ENCODE measurements around the gene PMPCB.

The PMPCB gene

DNA sequence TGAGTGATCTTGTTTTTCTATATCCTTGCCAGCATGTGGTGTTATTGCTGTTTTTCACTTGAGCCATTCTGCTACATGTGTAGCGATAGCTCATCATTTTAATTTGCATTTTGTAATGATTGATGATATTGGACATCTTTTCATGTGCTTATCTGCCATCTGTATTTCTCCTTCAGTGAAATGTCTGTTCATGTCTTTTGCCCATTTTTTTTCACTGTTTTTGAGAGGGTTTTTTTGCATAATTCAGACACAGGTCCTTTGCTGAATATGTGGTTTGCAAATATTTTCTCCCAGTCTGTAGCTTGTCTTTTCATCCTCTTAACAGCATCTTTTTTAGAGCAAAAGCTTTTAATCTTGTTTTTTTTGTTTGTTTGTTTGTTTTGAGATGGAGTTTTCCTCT, 3.7 kb upstream of the PMPCB start:
- no peak overlapping the region for H3K27ac Mint-ChIP-seq (ENCODE audit: low read depth)
- peaks cover 29% of the 10 kb centered on the region for H3K27me3 Mint-ChIP-seq
- no peaks in the 10 kb centered on the region for H3K9me3 Mint-ChIP-seq
- ATAC-seq (replicated peaks; ENCODE audit: extremely low read depth, poor library complexity, severe bottlenecking) = no peak
- no peak for DNase-seq (ENCODE audit: low spot score in 2 of 2)
- H3K4me3 Mint-ChIP-seq = no peak overlapping the region
- H3K4me1 Mint-ChIP-seq = peaks cover 27% of the 10 kb centered on the region
- peaks cover 2% of the 10 kb centered on the region for H3K36me3 Mint-ChIP-seq (ENCODE audit: insufficient read depth)

DNA sequence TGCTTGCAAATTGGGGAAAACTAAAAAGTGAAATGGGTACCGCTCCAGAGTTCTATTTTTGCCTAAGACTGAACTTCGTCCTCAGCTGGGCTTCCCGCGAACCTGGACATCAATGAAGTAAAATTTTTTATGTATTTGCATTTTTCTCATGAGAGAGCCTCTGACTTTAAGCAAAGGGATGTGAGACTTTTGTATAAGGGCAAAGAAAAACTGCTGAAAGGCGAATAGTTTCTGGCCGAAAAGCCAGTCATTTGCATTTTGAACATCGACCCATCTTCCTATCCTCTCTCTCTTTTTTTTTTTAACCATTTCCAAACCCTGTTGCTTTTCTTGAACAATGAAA, 573 bp downstream of the PMPCB start:
- no peak for ATAC-seq (replicated peaks; ENCODE audit: extremely low read depth, poor library complexity, severe bottlenecking)
- peaks cover 6% of the 10 kb centered on the region for H3K27me3 Mint-ChIP-seq

DNA sequence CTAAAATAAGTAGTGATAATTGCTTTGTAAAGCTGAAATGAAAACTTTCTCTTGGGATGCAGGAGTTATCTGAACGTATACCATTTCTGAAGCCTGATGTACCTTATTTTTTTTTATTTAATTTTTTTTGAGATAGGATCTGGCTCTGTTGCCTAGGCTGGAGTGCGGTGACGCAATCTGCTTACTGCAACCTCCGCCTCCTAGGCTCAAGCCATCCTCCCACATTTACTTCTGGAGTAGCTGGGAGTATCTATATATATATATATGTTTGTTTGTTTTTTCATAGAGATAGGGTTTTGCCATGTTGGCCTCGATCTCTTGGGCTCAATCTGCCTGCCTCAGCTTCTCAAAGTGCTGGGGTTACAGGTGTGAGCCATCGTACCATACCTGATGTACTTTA, 2.4 kb downstream of the PMPCB start:
- H3K4me1 Mint-ChIP-seq = peaks cover 36% of the 10 kb centered on the region
- H3K9me3 Mint-ChIP-seq = no peaks in the 10 kb centered on the region
- DNase-seq (ENCODE audit: low spot score in 2 of 2) (no peak), ATAC-seq (replicated peaks; ENCODE audit: extremely low read depth, poor library complexity, severe bottlenecking) (no peak)
- H3K36me3 Mint-ChIP-seq (ENCODE audit: insufficient read depth) = peaks cover 52% of the 10 kb centered on the region
- H3K27ac Mint-ChIP-seq (ENCODE audit: low read depth) = no peak overlapping the region
- no peak overlapping the region for H3K4me3 Mint-ChIP-seq
- H3K27me3 Mint-ChIP-seq = no peaks in the 10 kb centered on the region

More for the DNA sequence above, 573 bp downstream of the PMPCB start:
- H3K9me3 Mint-ChIP-seq = no peaks in the 10 kb centered on the region
- peak overlapping the region; percentile 85 for H3K4me3 Mint-ChIP-seq
- no peak for DNase-seq (ENCODE audit: low spot score in 2 of 2)
- peaks cover 36% of the 10 kb centered on the region for H3K36me3 Mint-ChIP-seq (ENCODE audit: insufficient read depth)
- H3K27ac Mint-ChIP-seq (ENCODE audit: low read depth) = peak overlapping the region; percentile 92
- H3K4me1 Mint-ChIP-seq = peaks cover 35% of the 10 kb centered on the region

DNA sequence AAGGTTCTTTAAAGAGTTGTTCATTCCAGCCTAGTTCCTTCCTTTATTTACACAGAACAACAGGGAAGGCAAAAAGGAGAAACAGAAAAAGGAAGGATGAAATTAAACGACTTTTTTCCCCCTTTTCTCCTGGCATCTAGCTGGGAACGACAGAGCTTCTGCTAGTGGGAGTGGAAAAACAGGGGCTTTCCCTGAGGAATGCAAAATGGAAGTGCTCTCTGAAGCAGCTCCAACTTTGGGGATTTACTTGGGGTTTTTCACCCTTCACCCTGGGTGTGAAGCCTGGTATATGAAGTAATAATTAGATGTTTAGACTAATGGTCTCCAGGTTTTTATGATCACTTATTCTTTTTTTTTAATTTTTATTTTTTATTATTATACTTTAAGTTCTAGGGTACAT, 4.2 kb downstream of the PMPCB start:
- DNase-seq (ENCODE audit: low spot score in 2 of 2) (no peak), ATAC-seq (replicated peaks; ENCODE audit: extremely low read depth, poor library complexity, severe bottlenecking) (no peak)
- Mint-ChIP-seq H3K27me3 (no peaks in the 10 kb centered on the region), H3K27ac (ENCODE audit: low read depth) (no peak overlapping the region), H3K36me3 (ENCODE audit: insufficient read depth) (peaks cover 66% of the 10 kb centered on the region), H3K4me1 (peaks cover 31% of the 10 kb centered on the region), H3K9me3 (no peaks in the 10 kb centered on the region), H3K4me3 (no peak overlapping the region)

DNA sequence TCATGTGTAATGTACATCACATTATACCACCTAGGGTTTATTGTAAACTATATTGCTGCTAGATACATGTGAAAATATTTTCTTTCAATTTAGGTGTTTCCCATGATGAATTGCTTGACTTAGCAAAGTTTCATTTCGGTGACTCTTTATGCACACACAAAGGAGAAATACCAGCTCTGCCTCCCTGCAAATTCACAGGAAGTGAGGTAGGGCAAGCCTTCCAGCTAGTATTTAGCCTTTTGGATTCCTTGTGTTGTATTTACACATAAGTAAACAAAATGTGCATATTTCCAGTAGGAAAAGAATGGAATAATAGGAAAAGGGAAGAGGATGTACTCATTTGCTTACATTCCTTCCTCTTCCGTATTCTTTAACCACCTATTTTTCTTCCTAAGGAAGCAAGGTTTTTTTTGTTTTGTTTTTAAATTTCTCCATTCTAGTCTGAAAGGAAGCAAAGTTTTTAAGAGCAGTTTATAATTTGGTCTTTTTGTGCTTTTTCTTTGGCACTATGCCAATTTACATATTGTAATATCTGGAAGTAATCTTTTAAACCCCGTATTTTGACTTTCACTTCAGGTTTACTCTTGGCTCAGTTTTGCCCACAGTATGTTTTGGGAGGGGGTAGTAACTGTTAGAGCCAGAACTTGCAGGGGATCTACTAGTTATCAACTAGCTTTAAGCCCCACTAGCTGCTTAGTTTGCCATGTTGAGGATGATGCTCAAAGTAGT, 10.4 kb downstream of the PMPCB start:
- Mint-ChIP-seq H3K4me1 (peaks cover 6% of the 10 kb centered on the region), H3K36me3 (ENCODE audit: insufficient read depth) (peaks cover 85% of the 10 kb centered on the region), H3K4me3 (no peak overlapping the region), H3K27ac (ENCODE audit: low read depth) (peak overlapping the region; percentile 44), H3K27me3 (no peaks in the 10 kb centered on the region), H3K9me3 (no peaks in the 10 kb centered on the region)
- no peak for ATAC-seq (replicated peaks; ENCODE audit: extremely low read depth, poor library complexity, severe bottlenecking)
- DNase-seq (ENCODE audit: low spot score in 2 of 2) = no peak

DNA sequence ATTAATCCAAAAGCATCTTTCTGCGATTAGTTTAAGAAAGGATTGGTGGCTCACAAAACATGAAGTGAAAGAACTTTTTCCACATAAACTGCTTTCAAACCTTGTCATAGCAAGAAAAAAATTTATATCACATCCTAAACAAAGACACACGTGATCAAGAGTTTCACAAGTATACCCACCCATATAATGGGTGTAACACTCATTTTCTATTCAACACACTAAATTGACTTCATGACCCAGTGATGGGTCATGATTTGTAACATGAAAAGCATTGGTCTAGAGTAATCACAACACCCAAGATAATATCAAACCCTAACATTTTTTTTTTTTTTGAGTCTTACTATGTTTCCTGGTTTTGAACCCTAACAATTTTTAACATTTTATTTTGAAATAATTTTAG, 17.6 kb downstream of the PMPCB start:
- Mint-ChIP-seq H3K9me3 (no peaks in the 10 kb centered on the region), H3K4me1 (peaks cover 8% of the 10 kb centered on the region), H3K4me3 (no peak overlapping the region), H3K27me3 (no peaks in the 10 kb centered on the region), H3K36me3 (ENCODE audit: insufficient read depth) (peaks cover 80% of the 10 kb centered on the region), H3K27ac (ENCODE audit: low read depth) (no peak overlapping the region)
- ATAC-seq (replicated peaks; ENCODE audit: extremely low read depth, poor library complexity, severe bottlenecking) = no peak
- no peak for DNase-seq (ENCODE audit: low spot score in 2 of 2)

- Mint-ChIP-seq H3K27ac (ENCODE audit: low read depth) (no peak overlapping the region), H3K9me3 (no peaks in the 10 kb centered on the region), H3K36me3 (ENCODE audit: insufficient read depth) (peaks cover 79% of the 10 kb centered on the region), H3K4me1 (peaks cover 8% of the 10 kb centered on the region), H3K27me3 (no peaks in the 10 kb centered on the region), H3K4me3 (no peak overlapping the region)
- no peak for ATAC-seq (replicated peaks; ENCODE audit: extremely low read depth, poor library complexity, severe bottlenecking)
- no peak for DNase-seq (ENCODE audit: low spot score in 2 of 2)
These were observed 19.2 kb downstream of the PMPCB start for GRCh38 chr7:103316380-103316941.

DNA sequence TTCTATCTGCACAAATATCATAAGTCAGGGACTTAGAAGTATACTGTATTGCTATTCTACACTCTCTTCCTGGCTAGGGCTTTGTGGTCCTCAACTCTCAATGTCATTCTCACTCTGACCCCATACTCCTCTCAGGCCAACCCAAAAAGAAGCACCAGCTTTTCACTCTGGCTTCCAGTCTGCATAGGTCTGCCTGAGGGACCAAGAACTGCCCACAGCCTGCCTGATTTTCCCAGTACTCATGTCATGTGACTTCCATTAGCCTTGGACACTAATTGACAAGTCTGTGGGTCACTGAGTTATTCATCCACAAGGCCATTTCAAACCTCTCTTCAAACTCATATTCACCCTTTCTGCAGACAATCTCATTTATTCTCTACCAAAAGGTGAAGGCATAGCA, 19.8 kb downstream of the PMPCB start:
- Mint-ChIP-seq H3K4me1 (peaks cover 8% of the 10 kb centered on the region), H3K4me3 (no peak overlapping the region), H3K27ac (ENCODE audit: low read depth) (no peak overlapping the region), H3K27me3 (no peaks in the 10 kb centered on the region), H3K9me3 (no peaks in the 10 kb centered on the region), H3K36me3 (ENCODE audit: insufficient read depth) (peaks cover 79% of the 10 kb centered on the region)
- DNase-seq (ENCODE audit: low spot score in 2 of 2) (no peak), ATAC-seq (replicated peaks; ENCODE audit: extremely low read depth, poor library complexity, severe bottlenecking) (no peak)

DNA sequence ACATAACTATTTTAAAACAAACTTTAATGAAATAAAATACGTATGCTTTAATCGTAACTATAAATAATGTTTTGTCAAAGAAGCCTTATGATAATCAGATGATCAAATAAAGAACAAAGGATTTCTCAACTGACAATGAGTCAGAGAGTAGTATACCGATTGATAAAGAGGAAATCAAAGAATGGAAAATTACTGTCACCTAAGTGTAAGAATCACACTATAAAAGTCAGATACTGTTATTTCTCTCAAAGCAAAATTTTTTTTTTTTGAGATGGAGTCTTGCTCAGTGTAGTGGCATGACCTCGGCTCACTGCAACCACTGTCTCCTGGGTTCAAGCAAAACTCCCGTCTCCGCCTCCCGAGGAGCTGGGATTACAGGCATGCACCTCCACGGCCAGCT, 28.5 kb downstream of the PMPCB start:
- Mint-ChIP-seq H3K27ac (ENCODE audit: low read depth) (peak overlapping the region; percentile 32), H3K4me1 (no peaks in the 10 kb centered on the region), H3K36me3 (ENCODE audit: insufficient read depth) (peaks cover 50% of the 10 kb centered on the region), H3K27me3 (no peaks in the 10 kb centered on the region), H3K9me3 (no peaks in the 10 kb centered on the region), H3K4me3 (no peak overlapping the region)
- DNase-seq (ENCODE audit: low spot score in 2 of 2) = no peak
- no peak for ATAC-seq (replicated peaks; ENCODE audit: extremely low read depth, poor library complexity, severe bottlenecking)

DNA sequence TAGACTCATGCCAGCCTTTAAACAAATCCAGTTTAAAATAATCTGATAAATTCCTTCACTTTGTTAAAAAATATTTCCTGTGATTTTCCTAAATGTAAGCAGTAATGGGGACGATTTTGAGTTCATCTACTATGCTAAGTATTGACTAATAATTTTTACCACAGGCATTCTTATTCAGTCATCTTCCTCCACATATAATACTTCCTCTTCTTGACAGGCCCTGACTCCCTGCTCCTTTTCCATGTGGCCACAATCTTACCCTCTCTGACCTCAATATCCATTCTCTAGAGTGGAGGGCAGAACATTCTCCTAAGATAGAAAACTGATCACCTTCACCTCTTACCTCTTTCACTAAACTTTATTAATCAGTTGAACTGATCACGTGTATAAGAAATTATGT, 39.5 kb downstream of the PMPCB start:
- no peak overlapping the region for H3K27ac Mint-ChIP-seq (ENCODE audit: low read depth)
- DNase-seq (ENCODE audit: low spot score in 2 of 2) = no peak

GRCh38 chr7:103338864-103339263, 41.6 kb downstream of the PMPCB start:
- peaks cover 62% of the 10 kb centered on the region for H3K36me3 Mint-ChIP-seq (ENCODE audit: insufficient read depth)

More for the DNA sequence above, 39.5 kb downstream of the PMPCB start:
- no peaks in the 10 kb centered on the region for H3K27me3 Mint-ChIP-seq
- ATAC-seq (replicated peaks; ENCODE audit: extremely low read depth, poor library complexity, severe bottlenecking) = no peak
- peaks cover 67% of the 10 kb centered on the region for H3K36me3 Mint-ChIP-seq (ENCODE audit: insufficient read depth)
- H3K4me1 Mint-ChIP-seq = peaks cover 24% of the 10 kb centered on the region
- no peak overlapping the region for H3K4me3 Mint-ChIP-seq
- H3K9me3 Mint-ChIP-seq = no peaks in the 10 kb centered on the region

DNA sequence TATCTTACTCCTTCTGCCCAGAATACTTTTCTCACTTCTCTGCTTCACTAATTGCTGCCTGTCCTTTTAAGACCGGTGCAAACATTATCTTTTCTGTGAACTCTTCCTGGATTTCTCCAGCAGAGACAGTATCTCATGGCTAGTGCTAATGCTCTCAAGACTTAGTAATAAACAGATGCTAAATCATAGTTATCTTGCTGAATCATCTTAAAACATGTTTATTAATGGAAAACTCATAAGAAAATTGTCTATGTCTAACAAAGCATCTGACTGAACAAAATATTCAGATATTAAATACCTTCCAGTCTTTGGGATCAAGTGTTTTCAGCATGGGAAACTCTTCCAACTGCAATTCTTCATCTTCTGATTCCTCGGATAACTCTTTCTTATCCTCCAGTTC, 44.2 kb downstream of the PMPCB start:
- DNase-seq (ENCODE audit: low spot score in 2 of 2) = no peak
- H3K27me3 Mint-ChIP-seq = no peaks in the 10 kb centered on the region
- H3K9me3 Mint-ChIP-seq = no peaks in the 10 kb centered on the region
- ATAC-seq (replicated peaks; ENCODE audit: extremely low read depth, poor library complexity, severe bottlenecking) = no peak
- H3K4me3 Mint-ChIP-seq = no peak overlapping the region
- H3K4me1 Mint-ChIP-seq = peaks cover 40% of the 10 kb centered on the region
- peak overlapping the region; percentile 5 for H3K27ac Mint-ChIP-seq (ENCODE audit: low read depth)
- peaks cover 55% of the 10 kb centered on the region for H3K36me3 Mint-ChIP-seq (ENCODE audit: insufficient read depth)

More at GRCh38 chr7:103338864-103339263, 41.6 kb downstream of the PMPCB start:
- Mint-ChIP-seq H3K4me1 (peaks cover 30% of the 10 kb centered on the region), H3K4me3 (no peak overlapping the region), H3K27ac (ENCODE audit: low read depth) (no peak overlapping the region), H3K9me3 (no peaks in the 10 kb centered on the region), H3K27me3 (no peaks in the 10 kb centered on the region)
- no peak for DNase-seq (ENCODE audit: low spot score in 2 of 2)
- no peak for ATAC-seq (replicated peaks; ENCODE audit: extremely low read depth, poor library complexity, severe bottlenecking)

- H3K27ac Mint-ChIP-seq (ENCODE audit: low read depth) = no peak overlapping the region
- no peak for DNase-seq (ENCODE audit: low spot score in 2 of 2)
- peaks cover 47% of the 10 kb centered on the region for H3K4me1 Mint-ChIP-seq
- no peaks in the 10 kb centered on the region for H3K9me3 Mint-ChIP-seq
- ATAC-seq (replicated peaks; ENCODE audit: extremely low read depth, poor library complexity, severe bottlenecking) = no peak
- peaks cover 44% of the 10 kb centered on the region for H3K36me3 Mint-ChIP-seq (ENCODE audit: insufficient read depth)
- no peaks in the 10 kb centered on the region for H3K27me3 Mint-ChIP-seq
- peak overlapping the region; percentile 100 for H3K4me3 Mint-ChIP-seq
These were observed 46.1 kb downstream of the PMPCB start for GRCh38 chr7:103343332-103343731.

All from central memory CD8-positive, alpha-beta T cell (primary cell).